Liver (tissue), 9 donors: ENCODE data around the gene TACC2. TPM values are rescaled to one million over a fixed set of nuclear protein-coding genes. Genes with fewer than 3 reads are reported as not detected.

Source experiments
- DNase-seq: peaks from one replicate; pipeline ENCODE4 v3.0.0-alpha.2; 2017; ENCODE audit warnings: low spot score
- H3K27ac ChIP-seq, 2 donors: one replicate each; pipeline ENCODE4 v1.7.0; 2013; ENCODE audit warnings: inconsistent platforms in 2 of 2, low read length in 2 of 2, control low read depth in 1 of 2, low read depth in 1 of 2, mild to moderate bottlenecking in 1 of 2
- H3K27me3 ChIP-seq, 4 donors: one replicate each; pipeline versions ENCODE4 v1.6.1 to v1.7.0; 2013; ENCODE audit warnings: low read length in 3 of 4, inconsistent platforms in 1 of 4, mild to moderate bottlenecking in 1 of 4, moderate library complexity in 1 of 4; ENCODE audit not compliant: control insufficient read depth in 4 of 4, insufficient read depth in 4 of 4
- H3K36me3 ChIP-seq, 4 donors: one replicate each; pipeline versions ENCODE4 v1.6.1 to v1.7.0; 2013; ENCODE audit warnings: low read length in 3 of 4, mild to moderate bottlenecking in 3 of 4, low read depth in 1 of 4, moderate library complexity in 1 of 4; ENCODE audit not compliant: control insufficient read depth in 4 of 4, insufficient read depth in 3 of 4
- H3K4me1 ChIP-seq, 4 donors: one replicate each; pipeline versions ENCODE4 v1.6.1 to v1.7.0; 2013; ENCODE audit warnings: low read length in 3 of 4, mild to moderate bottlenecking in 3 of 4, moderate library complexity in 1 of 4; ENCODE audit not compliant: control insufficient read depth in 4 of 4, insufficient read depth in 4 of 4
- H3K4me3 ChIP-seq, 3 donors: one replicate each; pipeline versions ENCODE4 v1.6.1 to v1.7.0; 2013; ENCODE audit warnings: low read length in 3 of 3, control low read depth in 1 of 3, low read depth in 1 of 3, mild to moderate bottlenecking in 1 of 3
- H3K9ac ChIP-seq, 2 donors: one replicate each; pipeline ENCODE4 v1.7.0; 2013; ENCODE audit warnings: low read length in 2 of 2, mild to moderate bottlenecking in 2 of 2, moderate library complexity in 2 of 2, control low read depth in 1 of 2, low read depth in 1 of 2
- H3K9me3 ChIP-seq, 4 donors: one replicate each; pipeline versions ENCODE4 v1.6.1 to v1.7.0; 2013; ENCODE audit warnings: low read length in 3 of 4; ENCODE audit not compliant: control insufficient read depth in 4 of 4
- EGR1 ChIP-seq, 2 donors: IDR thresholded peaks; 2 replicates each; pipeline ENCODE4 v1.6.1; 2016 to 2018; ENCODE audit warnings: antibody characterized with exemption in 2 of 2, low read depth in 2 of 2
- FOXA1 ChIP-seq: IDR thresholded peaks from 2 replicates; pipeline ENCODE4 v1.6.1; 2016; ENCODE audit warnings: antibody characterized with exemption
- FOXA2 ChIP-seq: IDR thresholded peaks from 2 replicates; pipeline ENCODE4 v1.6.1; 2016; ENCODE audit warnings: antibody characterized with exemption
- GABPA ChIP-seq, 2 donors: IDR thresholded peaks in 1 of 2; conservative IDR thresholded peaks in 1 of 2; 2 replicates each; pipeline ENCODE4 v1.6.1; 2016; ENCODE audit warnings: antibody characterized with exemption in 2 of 2, mild to moderate bottlenecking in 1 of 2, moderate library complexity in 1 of 2
- HNF4A ChIP-seq, 2 donors: conservative IDR thresholded peaks; 2 replicates each; pipeline ENCODE4 v1.6.1; 2016; ENCODE audit warnings: antibody characterized with exemption in 2 of 2, mild to moderate bottlenecking in 2 of 2
- HNF4G ChIP-seq: IDR thresholded peaks from 2 replicates; pipeline ENCODE4 v1.6.1; 2016; ENCODE audit warnings: antibody characterized with exemption
- JUND ChIP-seq, 2 donors: IDR thresholded peaks; 2 replicates each; pipeline ENCODE4 v1.6.1; 2016; ENCODE audit warnings: antibody characterized with exemption in 2 of 2
- NR2F2 ChIP-seq: IDR thresholded peaks from 2 replicates; pipeline ENCODE4 v1.6.1; 2016; ENCODE audit warnings: antibody characterized with exemption
- RAD21 ChIP-seq, 2 donors: IDR thresholded peaks; 2 replicates each; pipeline ENCODE4 v1.6.1; 2016; ENCODE audit warnings: antibody characterized with exemption in 2 of 2, mild to moderate bottlenecking in 2 of 2
- RXRA ChIP-seq, 2 donors: IDR thresholded peaks; 2 replicates each; pipeline ENCODE4 v1.6.1; 2017 to 2018; ENCODE audit warnings: antibody characterized with exemption in 2 of 2, mild to moderate bottlenecking in 1 of 2
- SP1 ChIP-seq: IDR thresholded peaks from 2 replicates; pipeline ENCODE4 v1.6.1; 2018; ENCODE audit warnings: antibody characterized with exemption, mild to moderate bottlenecking
- TAF1 ChIP-seq: conservative IDR thresholded peaks from 2 replicates; pipeline ENCODE4 v1.6.1; 2016; ENCODE audit warnings: antibody characterized with exemption, mild to moderate bottlenecking
- YY1 ChIP-seq: IDR thresholded peaks from 2 replicates; pipeline ENCODE4 v1.6.1; 2016; ENCODE audit warnings: antibody characterized with exemption, mild to moderate bottlenecking
- WGBS: extraction: QIAGEN DNeasy Blood & Tissue Kit; methylation state at CpG from one replicate; pipeline ENCODE4 v1.1.7; 2013; 5-methylcytosine and 5-hydroxymethylcytosine counted together
- polyA plus RNA-seq, 2 donors: library from polyadenylated mRNA; stranded (reverse) in 1 of 2; unstranded in 1 of 2; fragments of 200-250 nt in 1 of 2; fragments of >200 nt in 1 of 2; fragmentation: Nextera tagmentation in 1 of 2; extraction: Ambion mirVana in 1 of 2; gene quantifications; one replicate each; pipeline versions ENCODE4 v1.2.1 to v1.2.3, GENCODE V29; 2013 to 2015
- total RNA-seq, 2 donors: library from RNA; depleted of rRNA; stranded (reverse); fragments of >200 nt; gene quantifications; one replicate each; pipeline ENCODE4 v1.2.3, GENCODE V29; 2014
- TF ChIP-seq, protein P1 (sequence below): fragments of 150-350 bp; IDR thresholded peaks from 2 replicates; pipeline ENCODE4 v1.5.1; 2017; ENCODE audit warnings: improper control_type of control experiment, low read depth, low read length; ENCODE audit not compliant: missing input control
- TF ChIP-seq, protein P2 (sequence below): IDR thresholded peaks from 2 replicates; pipeline ENCODE4 v1.6.1; 2016; ENCODE audit warnings: antibody characterized with exemption
- TF ChIP-seq, protein P3 (sequence below): IDR thresholded peaks from 2 replicates; pipeline ENCODE4 v1.6.1; 2016; ENCODE audit warnings: antibody characterized with exemption, mild to moderate bottlenecking
- TF ChIP-seq, protein P4 (sequence below): IDR thresholded peaks from 2 replicates; pipeline ENCODE4 v1.6.1; 2016; ENCODE audit warnings: antibody characterized with exemption
- TF ChIP-seq, protein P5 (sequence below): IDR thresholded peaks from 2 replicates; pipeline ENCODE4 v1.6.1; 2016; ENCODE audit warnings: antibody characterized with exemption
- donor health status: healthy.
- donor health status: healthy.
- donor health status: healthy.
- donor health status: healthy.
- donor health status: healthy.

Gene TACC2
- total and polyA plus RNA-seq, 4 donors = 1.5 to 9.1 (median 7.8) TPM

DNA sequence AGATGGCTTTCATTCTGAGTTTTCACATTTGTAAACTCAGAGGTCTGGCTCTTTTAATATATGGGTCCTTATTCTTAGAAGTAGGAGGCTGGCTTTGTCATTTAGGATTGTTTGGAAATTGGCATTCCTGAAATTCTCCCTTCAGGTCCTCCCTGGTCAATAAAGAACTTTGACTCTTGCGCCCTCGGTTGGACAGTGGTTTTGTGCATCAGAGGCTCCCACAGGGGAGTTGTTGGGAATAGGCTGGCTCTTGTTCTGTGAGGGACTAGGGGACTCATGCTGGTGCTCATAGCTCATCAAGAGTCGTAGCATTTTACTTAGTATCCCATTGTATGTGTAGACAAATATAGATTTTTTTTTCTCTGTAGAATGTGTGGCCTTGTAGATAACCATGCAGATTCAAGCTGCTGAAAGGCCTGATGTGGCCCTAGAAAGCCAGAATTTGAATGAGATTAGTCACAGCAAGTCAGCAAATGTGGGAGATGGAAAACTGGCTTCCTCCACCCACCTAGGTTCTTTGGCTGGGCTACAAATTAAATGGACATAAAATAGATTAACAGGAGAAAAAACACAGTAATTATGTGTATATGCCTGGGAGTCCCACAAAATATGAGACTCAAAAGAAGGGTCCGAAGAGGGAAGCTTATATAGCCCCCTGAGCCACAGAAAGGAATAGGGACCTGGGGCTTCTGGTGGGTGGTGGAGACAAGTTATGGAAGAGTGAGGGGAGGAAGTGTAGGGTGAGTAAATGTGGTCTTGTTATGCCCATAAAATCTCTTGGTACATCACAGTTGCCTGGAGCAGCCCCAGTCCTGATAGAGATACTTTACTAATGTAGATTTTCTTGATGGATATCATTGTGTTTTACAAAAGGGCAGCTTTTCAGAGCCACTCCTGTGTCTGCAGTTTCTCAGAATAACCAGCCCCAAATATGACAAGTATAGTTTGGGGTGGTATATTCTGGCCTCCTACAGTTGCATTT is 187.6 kb downstream of the TACC2 start:
- H3K4me3 ChIP-seq = no peak overlapping the region
- 50% methylated on average over 4 of the region's 4 CpGs for WGBS
- H3K27me3 ChIP-seq = no peaks in the 10 kb centered on the region
- no peak overlapping the region for H3K27ac ChIP-seq
- TF ChIP-seq TAF1 = no peak
- TF ChIP-seq, protein P1, sequence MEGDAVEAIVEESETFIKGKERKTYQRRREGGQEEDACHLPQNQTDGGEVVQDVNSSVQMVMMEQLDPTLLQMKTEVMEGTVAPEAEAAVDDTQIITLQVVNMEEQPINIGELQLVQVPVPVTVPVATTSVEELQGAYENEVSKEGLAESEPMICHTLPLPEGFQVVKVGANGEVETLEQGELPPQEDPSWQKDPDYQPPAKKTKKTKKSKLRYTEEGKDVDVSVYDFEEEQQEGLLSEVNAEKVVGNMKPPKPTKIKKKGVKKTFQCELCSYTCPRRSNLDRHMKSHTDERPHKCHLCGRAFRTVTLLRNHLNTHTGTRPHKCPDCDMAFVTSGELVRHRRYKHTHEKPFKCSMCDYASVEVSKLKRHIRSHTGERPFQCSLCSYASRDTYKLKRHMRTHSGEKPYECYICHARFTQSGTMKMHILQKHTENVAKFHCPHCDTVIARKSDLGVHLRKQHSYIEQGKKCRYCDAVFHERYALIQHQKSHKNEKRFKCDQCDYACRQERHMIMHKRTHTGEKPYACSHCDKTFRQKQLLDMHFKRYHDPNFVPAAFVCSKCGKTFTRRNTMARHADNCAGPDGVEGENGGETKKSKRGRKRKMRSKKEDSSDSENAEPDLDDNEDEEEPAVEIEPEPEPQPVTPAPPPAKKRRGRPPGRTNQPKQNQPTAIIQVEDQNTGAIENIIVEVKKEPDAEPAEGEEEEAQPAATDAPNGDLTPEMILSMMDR = peak; percentile 31
- peak; percentile 13 to 29 for TF ChIP-seq RXRA (IDR thresholded peaks at IDR 0.05)
- TF ChIP-seq, protein P2, sequence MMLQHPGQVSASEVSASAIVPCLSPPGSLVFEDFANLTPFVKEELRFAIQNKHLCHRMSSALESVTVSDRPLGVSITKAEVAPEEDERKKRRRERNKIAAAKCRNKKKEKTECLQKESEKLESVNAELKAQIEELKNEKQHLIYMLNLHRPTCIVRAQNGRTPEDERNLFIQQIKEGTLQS = no peak
- TF ChIP-seq, protein P3, sequence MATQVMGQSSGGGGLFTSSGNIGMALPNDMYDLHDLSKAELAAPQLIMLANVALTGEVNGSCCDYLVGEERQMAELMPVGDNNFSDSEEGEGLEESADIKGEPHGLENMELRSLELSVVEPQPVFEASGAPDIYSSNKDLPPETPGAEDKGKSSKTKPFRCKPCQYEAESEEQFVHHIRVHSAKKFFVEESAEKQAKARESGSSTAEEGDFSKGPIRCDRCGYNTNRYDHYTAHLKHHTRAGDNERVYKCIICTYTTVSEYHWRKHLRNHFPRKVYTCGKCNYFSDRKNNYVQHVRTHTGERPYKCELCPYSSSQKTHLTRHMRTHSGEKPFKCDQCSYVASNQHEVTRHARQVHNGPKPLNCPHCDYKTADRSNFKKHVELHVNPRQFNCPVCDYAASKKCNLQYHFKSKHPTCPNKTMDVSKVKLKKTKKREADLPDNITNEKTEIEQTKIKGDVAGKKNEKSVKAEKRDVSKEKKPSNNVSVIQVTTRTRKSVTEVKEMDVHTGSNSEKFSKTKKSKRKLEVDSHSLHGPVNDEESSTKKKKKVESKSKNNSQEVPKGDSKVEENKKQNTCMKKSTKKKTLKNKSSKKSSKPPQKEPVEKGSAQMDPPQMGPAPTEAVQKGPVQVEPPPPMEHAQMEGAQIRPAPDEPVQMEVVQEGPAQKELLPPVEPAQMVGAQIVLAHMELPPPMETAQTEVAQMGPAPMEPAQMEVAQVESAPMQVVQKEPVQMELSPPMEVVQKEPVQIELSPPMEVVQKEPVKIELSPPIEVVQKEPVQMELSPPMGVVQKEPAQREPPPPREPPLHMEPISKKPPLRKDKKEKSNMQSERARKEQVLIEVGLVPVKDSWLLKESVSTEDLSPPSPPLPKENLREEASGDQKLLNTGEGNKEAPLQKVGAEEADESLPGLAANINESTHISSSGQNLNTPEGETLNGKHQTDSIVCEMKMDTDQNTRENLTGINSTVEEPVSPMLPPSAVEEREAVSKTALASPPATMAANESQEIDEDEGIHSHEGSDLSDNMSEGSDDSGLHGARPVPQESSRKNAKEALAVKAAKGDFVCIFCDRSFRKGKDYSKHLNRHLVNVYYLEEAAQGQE = no peak
- peak; percentile 69 to 72 for TF ChIP-seq HNF4A (conservative IDR thresholded peaks at IDR 0.05)
- no peak for TF ChIP-seq GABPA (IDR thresholded peaks at IDR 0.05 in 1 of 2, conservative IDR thresholded peaks at IDR 0.05 in 1 of 2)
- TF ChIP-seq SP1 = no peak
- no peak for TF ChIP-seq EGR1 (IDR thresholded peaks at IDR 0.05; ENCODE audit: low read depth in 2 of 2)
- TF ChIP-seq, protein P4, sequence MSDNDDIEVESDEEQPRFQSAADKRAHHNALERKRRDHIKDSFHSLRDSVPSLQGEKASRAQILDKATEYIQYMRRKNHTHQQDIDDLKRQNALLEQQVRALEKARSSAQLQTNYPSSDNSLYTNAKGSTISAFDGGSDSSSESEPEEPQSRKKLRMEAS = no peak
- no peak for TF ChIP-seq FOXA1
- TF ChIP-seq, protein P5, sequence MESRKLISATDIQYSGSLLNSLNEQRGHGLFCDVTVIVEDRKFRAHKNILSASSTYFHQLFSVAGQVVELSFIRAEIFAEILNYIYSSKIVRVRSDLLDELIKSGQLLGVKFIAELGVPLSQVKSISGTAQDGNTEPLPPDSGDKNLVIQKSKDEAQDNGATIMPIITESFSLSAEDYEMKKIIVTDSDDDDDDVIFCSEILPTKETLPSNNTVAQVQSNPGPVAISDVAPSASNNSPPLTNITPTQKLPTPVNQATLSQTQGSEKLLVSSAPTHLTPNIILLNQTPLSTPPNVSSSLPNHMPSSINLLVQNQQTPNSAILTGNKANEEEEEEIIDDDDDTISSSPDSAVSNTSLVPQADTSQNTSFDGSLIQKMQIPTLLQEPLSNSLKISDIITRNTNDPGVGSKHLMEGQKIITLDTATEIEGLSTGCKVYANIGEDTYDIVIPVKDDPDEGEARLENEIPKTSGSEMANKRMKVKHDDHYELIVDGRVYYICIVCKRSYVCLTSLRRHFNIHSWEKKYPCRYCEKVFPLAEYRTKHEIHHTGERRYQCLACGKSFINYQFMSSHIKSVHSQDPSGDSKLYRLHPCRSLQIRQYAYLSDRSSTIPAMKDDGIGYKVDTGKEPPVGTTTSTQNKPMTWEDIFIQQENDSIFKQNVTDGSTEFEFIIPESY = no peak
- peak; percentile 71 to 75 for TF ChIP-seq RAD21 (IDR thresholded peaks at IDR 0.05)
- TF ChIP-seq NR2F2 = no peak
- no peak for TF ChIP-seq JUND (IDR thresholded peaks at IDR 0.05)
- no peak for TF ChIP-seq HNF4G
- no peak for TF ChIP-seq FOXA2
- TF ChIP-seq YY1 = no peak
- no peak overlapping the region for H3K9ac ChIP-seq
- peaks cover 0 to 8% (median 7%) of the 10 kb centered on the region in 4 donors for H3K4me1 ChIP-seq
- no peak for DNase-seq
- H3K36me3 ChIP-seq = no peaks in the 10 kb centered on the region
- H3K9me3 ChIP-seq = no peaks in the 10 kb centered on the region
